K562 (cell line): ENCODE results near the gene MPND. TPM values are rescaled to one million over a fixed set of nuclear protein-coding genes. Genes with fewer than 3 reads are reported as not detected.

Source experiments
- ATF1 ChIP-seq, 2 experiments: fragments of 450-650 bp in 1 of 2; IDR thresholded peaks; 2 replicates each; pipeline ENCODE4 v1.6.1; 2016; ENCODE audit warnings: missing compliant biosample characterization in 1 of 2, missing genetic modification characterization in 1 of 2
- GATAD2A ChIP-seq: fragments of 450-650 bp; IDR thresholded peaks from 2 replicates; pipeline ENCODE4 v1.6.1; 2017
- L3MBTL2 ChIP-seq: fragments of 450-650 bp; IDR thresholded peaks from 2 replicates; pipeline ENCODE4 v1.6.1; 2016; ENCODE audit warnings: mild to moderate bottlenecking, moderate library complexity
- NFIC ChIP-seq: fragments of 450-650 bp; IDR thresholded peaks from 2 replicates; pipeline ENCODE4 v1.6.1; 2017; ENCODE audit warnings: mild to moderate bottlenecking, inconsistent platforms
- OTX1 ChIP-seq: fragments of 450-650 bp; formaldehyde crosslinking; IDR thresholded peaks from 2 replicates; pipeline ENCODE4 v1.4.0; 2022; ENCODE audit warnings: mild to moderate bottlenecking
- RFX7 ChIP-seq: fragments of 250-450 bp; sonication (Bioruptor Pico); IDR thresholded peaks from 2 replicates; pipeline ENCODE4 v1.5.1; 2021; ENCODE audit warnings: mild to moderate bottlenecking
- SIN3A ChIP-seq, 2 experiments: fragments of 150-350 bp in 1 of 2; IDR thresholded peaks; 2 replicates each; pipeline ENCODE4 v1.6.1; 2011 to 2016; ENCODE audit warnings: borderline replicate concordance in 2 of 2, low read depth in 2 of 2, low read length in 2 of 2, mild to moderate bottlenecking in 2 of 2, moderate library complexity in 2 of 2; ENCODE audit not compliant: control insufficient read depth in 1 of 2
- SLC30A9 ChIP-seq: fragments of 250-450 bp; sonication (Bioruptor Pico); IDR thresholded peaks from 2 replicates; pipeline ENCODE4 v1.8.0; 2022; ENCODE audit warnings: mild to moderate bottlenecking, moderate library complexity
- SP1 ChIP-seq: sonication (generic); formaldehyde crosslinking; IDR thresholded peaks from 2 replicates; pipeline ENCODE4 v1.8.1; 2022; ENCODE audit warnings: mild to moderate bottlenecking, missing genetic modification reagents
- ZFX ChIP-seq: sonication (generic); formaldehyde crosslinking; IDR thresholded peaks from 2 replicates; pipeline ENCODE4 v1.8.0; 2022; ENCODE audit warnings: mild to moderate bottlenecking, missing genetic modification reagents, moderate library complexity
- ZNF253 ChIP-seq: fragments of 250-450 bp; sonication (Bioruptor Pico); conservative IDR thresholded peaks from 2 replicates; pipeline ENCODE4 v1.6.1; 2021; ENCODE audit warnings: mild to moderate bottlenecking
- polyA plus RNA-seq, 8 experiments: library from polyadenylated mRNA; depleted of rRNA in 4 of 8; stranded (reverse) in 5 of 8; unstranded in 3 of 8; fragments of >200 nt; fragmentation: Nextera tagmentation in 2 of 8; fragmentation: Illumina TruSeq in 1 of 8; extraction: Ambion mirVana in 2 of 8; extraction: Trizol in 1 of 8; gene quantifications; 2 replicates each; pipeline versions ENCODE4 v1.2.1 to v1.2.3, GENCODE V29; 2011 to 2014; ENCODE audit warnings: inconsistent platforms in 1 of 8, missing spikeins in 1 of 8
- total RNA-seq, 7 experiments: library from RNA; depleted of rRNA in 6 of 7; stranded (reverse); fragments of >200 nt in 6 of 7; fragmentation: Illumina TruSeq in 2 of 7; extraction: Trizol in 2 of 7; gene quantifications; 2 replicates each; pipeline versions ENCODE4 v1.2.1 to v1.2.3, GENCODE V29; 2011 to 2021; ENCODE audit warnings: low replicate concordance in 1 of 7
- TF ChIP-seq, protein P1 (sequence below): fragments of 250-450 bp; sonication (Bioruptor Pico); IDR thresholded peaks from 2 replicates; pipeline ENCODE4 v1.9.0; 2021; ENCODE audit warnings: mild to moderate bottlenecking, inconsistent platforms
- TF ChIP-seq, protein P2 (sequence below): fragments of 450-650 bp; IDR thresholded peaks from 2 replicates; pipeline ENCODE4 v1.6.1; 2018; ENCODE audit not compliant: partially characterized antibody
- TF ChIP-seq, protein P3 (sequence below): fragments of 450-650 bp; IDR thresholded peaks from 2 replicates; pipeline ENCODE4 v1.6.1; 2014; ENCODE audit warnings: low read depth, mild to moderate bottlenecking, moderate library complexity, borderline replicate concordance

MPND gene
- total and polyA plus RNA-seq, 9 of the 15 experiments (the other 6 are each of a cell fraction or from before 2014, with no cell fraction given): 0.25 to 14.0 (median 3.9) TPM

DNA sequence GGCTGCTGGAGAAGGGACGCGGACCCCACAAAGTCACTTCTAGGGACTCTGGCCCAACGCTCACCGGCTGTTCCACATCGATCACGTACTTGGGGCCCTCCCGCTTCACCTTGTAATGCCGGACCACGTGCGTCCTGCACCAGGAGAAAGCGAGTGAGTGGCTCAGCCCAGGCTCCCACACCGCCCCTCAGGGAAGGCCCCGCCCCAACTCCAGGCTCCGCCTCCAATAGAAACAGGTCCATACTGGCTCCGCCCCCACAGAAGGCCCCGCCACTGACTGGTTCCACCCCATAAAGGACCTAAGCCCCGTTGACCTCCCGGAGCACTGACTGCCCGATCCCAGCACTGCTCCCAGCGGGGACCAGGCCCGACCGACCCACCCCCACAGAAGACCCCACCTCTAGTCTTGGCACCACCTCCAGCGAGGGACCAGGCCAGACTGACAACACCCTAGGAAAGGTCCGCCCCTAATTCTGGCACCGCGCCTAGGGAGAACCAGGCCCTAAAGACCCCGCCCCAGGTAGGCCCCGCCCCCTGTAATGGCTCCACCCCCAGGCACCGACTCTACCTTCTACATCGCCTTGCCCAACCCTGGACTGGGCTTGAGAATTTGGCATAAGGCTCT, 16.0 kb upstream of the MPND start (continued):
- TF ChIP-seq NFIC (peak; percentile 94), ZNF253 (CRISPR knock-in tag) (no peak), SIN3A (IDR thresholded peaks at IDR 0.05; ENCODE audit: borderline replicate concordance in 2 of 2, control insufficient read depth in 1 of 2, low read depth in 2 of 2, low read length in 2 of 2) (peak in 1 of 2 experiments; percentile 68; a peak in 1 of 4 replicates), RFX7 (no peak), SLC30A9 (CRISPR knock-in tag) (no peak), OTX1 (CRISPR knock-in tag) (no peak), L3MBTL2 (peak; percentile 94), SP1 (CRISPR knock-in tag) (peak; percentile 29; the same call in 1 of the 2 replicates), GATAD2A (no peak), ZFX (CRISPR knock-in tag) (peak; percentile 63; the same call in 1 of the 2 replicates), ATF1 (CRISPR knock-in tag; IDR thresholded peaks at IDR 0.05) (no peak), ATF1 (tag; IDR thresholded peaks at IDR 0.05) (peak; percentile 67; the same call in 1 of the 2 replicates)
- TF ChIP-seq, protein P1, sequence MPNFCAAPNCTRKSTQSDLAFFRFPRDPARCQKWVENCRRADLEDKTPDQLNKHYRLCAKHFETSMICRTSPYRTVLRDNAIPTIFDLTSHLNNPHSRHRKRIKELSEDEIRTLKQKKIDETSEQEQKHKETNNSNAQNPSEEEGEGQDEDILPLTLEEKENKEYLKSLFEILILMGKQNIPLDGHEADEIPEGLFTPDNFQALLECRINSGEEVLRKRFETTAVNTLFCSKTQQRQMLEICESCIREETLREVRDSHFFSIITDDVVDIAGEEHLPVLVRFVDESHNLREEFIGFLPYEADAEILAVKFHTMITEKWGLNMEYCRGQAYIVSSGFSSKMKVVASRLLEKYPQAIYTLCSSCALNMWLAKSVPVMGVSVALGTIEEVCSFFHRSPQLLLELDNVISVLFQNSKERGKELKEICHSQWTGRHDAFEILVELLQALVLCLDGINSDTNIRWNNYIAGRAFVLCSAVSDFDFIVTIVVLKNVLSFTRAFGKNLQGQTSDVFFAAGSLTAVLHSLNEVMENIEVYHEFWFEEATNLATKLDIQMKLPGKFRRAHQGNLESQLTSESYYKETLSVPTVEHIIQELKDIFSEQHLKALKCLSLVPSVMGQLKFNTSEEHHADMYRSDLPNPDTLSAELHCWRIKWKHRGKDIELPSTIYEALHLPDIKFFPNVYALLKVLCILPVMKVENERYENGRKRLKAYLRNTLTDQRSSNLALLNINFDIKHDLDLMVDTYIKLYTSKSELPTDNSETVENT: peak; percentile 4; the same call in 1 of the 2 replicates
- TF ChIP-seq, protein P2, sequence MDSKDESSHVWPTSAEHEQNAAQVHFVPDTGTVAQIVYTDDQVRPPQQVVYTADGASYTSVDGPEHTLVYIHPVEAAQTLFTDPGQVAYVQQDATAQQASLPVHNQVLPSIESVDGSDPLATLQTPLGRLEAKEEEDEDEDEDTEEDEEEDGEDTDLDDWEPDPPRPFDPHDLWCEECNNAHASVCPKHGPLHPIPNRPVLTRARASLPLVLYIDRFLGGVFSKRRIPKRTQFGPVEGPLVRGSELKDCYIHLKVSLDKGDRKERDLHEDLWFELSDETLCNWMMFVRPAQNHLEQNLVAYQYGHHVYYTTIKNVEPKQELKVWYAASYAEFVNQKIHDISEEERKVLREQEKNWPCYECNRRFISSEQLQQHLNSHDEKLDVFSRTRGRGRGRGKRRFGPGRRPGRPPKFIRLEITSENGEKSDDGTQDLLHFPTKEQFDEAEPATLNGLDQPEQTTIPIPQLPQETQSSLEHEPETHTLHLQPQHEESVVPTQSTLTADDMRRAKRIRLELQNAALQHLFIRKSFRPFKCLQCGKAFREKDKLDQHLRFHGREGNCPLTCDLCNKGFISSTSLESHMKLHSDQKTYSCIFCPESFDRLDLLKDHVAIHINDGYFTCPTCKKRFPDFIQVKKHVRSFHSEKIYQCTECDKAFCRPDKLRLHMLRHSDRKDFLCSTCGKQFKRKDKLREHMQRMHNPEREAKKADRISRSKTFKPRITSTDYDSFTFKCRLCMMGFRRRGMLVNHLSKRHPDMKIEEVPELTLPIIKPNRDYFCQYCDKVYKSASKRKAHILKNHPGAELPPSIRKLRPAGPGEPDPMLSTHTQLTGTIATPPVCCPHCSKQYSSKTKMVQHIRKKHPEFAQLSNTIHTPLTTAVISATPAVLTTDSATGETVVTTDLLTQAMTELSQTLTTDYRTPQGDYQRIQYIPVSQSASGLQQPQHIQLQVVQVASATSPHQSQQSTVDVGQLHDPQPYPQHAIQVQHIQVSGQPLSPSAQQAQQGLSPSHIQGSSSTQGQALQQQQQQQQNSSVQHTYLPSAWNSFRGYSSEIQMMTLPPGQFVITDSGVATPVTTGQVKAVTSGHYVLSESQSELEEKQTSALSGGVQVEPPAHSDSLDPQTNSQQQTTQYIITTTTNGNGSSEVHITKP: peak; percentile 92
- TF ChIP-seq, protein P3, sequence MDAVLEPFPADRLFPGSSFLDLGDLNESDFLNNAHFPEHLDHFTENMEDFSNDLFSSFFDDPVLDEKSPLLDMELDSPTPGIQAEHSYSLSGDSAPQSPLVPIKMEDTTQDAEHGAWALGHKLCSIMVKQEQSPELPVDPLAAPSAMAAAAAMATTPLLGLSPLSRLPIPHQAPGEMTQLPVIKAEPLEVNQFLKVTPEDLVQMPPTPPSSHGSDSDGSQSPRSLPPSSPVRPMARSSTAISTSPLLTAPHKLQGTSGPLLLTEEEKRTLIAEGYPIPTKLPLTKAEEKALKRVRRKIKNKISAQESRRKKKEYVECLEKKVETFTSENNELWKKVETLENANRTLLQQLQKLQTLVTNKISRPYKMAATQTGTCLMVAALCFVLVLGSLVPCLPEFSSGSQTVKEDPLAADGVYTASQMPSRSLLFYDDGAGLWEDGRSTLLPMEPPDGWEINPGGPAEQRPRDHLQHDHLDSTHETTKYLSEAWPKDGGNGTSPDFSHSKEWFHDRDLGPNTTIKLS: peak; percentile 58
